AG04449 (cell line): ENCODE data around the gene TTLL8.

Source experiments
- CTCF ChIA-PET: fragments of 350-600 bp; formaldehyde crosslinking; extraction: SDS; loops from one replicate; lab custom pipeline; 2021; ENCODE audit warnings: antibody characterized with exemption; lab: Yijun Ruan, JAX
- POLR2A ChIA-PET: fragments of 400-600, 350-600 bp; formaldehyde crosslinking; extraction: SDS; loops from one replicate; lab custom pipeline; 2020; ENCODE audit warnings: antibody characterized with exemption, inconsistent platforms; lab: Yijun Ruan, JAX
- DNase-seq: peaks from one replicate; pipeline ENCODE4 v3.0.0-alpha.2; 2010; ENCODE audit warnings: low read depth, low spot score
- H3K4me3 ChIP-seq: 2 replicates; pipeline ENCODE4 v1.5.1; 2011; ENCODE audit warnings: low read depth, mild to moderate bottlenecking, control low read depth, low read length
- TF ChIP-seq, protein P1 (sequence below): IDR thresholded peaks from one replicate; pipeline ENCODE4 v1.5.1; 2011; ENCODE audit warnings: mild to moderate bottlenecking, moderate library complexity, low read length, control low read depth, inconsistent platforms; ENCODE audit not compliant: insufficient read depth; ENCODE audit errors: missing control alignments

Gene TTLL8

GRCh38 chr22:49999946-50000586 lies 58.0 kb downstream of the TTLL8 start:
- POLR2A ChIA-PET = no interaction called here
- TF ChIP-seq, protein P1, sequence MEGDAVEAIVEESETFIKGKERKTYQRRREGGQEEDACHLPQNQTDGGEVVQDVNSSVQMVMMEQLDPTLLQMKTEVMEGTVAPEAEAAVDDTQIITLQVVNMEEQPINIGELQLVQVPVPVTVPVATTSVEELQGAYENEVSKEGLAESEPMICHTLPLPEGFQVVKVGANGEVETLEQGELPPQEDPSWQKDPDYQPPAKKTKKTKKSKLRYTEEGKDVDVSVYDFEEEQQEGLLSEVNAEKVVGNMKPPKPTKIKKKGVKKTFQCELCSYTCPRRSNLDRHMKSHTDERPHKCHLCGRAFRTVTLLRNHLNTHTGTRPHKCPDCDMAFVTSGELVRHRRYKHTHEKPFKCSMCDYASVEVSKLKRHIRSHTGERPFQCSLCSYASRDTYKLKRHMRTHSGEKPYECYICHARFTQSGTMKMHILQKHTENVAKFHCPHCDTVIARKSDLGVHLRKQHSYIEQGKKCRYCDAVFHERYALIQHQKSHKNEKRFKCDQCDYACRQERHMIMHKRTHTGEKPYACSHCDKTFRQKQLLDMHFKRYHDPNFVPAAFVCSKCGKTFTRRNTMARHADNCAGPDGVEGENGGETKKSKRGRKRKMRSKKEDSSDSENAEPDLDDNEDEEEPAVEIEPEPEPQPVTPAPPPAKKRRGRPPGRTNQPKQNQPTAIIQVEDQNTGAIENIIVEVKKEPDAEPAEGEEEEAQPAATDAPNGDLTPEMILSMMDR = no peak
- no peak for DNase-seq
- CTCF ChIA-PET = interaction anchor here (0.8 to 1.8 kb wide), 3 partner anchors 13 to 30 kb away, joined by 3 to 4 read pairs (median 3); partner anchors contain the start of gene IL17REL
- H3K4me3 ChIP-seq = no peak overlapping the region

DNA sequence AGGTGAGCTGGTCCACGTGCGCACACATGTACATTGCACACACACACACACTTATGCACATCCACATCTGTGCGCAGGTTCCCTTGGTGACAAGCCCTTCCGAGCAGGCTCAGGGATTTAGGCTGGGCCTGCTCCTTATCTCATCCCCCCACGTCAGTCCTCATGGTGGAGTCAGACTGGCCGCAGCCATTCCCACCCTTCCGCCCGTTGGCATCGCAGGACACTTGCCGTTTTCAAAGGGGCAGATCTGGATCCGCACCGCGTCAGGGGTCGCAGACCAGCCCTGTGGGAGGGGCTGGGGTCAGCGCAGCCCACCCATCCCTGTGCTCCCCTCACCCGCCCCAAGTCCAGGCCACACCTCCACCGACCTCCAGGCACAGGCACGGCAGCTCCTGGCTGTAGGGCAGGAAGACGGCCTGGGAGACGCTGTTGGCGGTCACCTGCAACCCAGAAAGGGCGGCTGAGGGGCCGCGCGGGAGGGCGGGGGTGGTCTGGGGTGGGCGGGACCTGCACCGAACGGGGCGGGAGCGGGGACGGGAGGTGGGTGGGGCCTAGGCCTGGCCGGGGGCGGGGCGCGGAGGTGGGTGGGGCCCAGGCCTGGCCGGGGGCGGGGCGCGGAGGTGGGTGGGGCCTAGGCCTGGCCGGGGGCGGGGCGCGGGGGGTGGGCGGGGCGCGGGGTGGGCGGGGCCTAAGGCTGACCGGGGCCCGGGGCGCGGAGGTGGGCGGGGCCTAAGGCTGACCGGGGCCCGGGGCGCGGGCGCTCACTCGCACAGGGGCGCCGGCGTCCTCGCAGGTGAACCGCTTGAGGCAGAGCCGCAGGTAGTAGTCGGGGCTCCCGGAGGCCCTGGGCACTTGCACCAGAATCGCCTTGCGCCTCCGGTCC lies 58.8 kb downstream of the TTLL8 start:
- POLR2A ChIA-PET = no interaction called here
- CTCF ChIA-PET = interaction anchor here (0.8 to 1.8 kb wide), 2 partner anchors 13 to 19 kb away, joined by 3 to 4 read pairs; partner anchors contain the start of gene IL17REL
- DNase-seq = no peak
- no peak overlapping the region; the same call in 1 of the 2 replicates for H3K4me3 ChIP-seq
- TF ChIP-seq, protein P1 = no peak

GRCh38 chr22:49998718-49999062 lies 59.4 kb downstream of the TTLL8 start:
- TF ChIP-seq, protein P1 = no peak
- no peak overlapping the region for H3K4me3 ChIP-seq
- DNase-seq = no peak
- CTCF ChIA-PET = no interaction called here
- POLR2A ChIA-PET = no interaction called here

DNA sequence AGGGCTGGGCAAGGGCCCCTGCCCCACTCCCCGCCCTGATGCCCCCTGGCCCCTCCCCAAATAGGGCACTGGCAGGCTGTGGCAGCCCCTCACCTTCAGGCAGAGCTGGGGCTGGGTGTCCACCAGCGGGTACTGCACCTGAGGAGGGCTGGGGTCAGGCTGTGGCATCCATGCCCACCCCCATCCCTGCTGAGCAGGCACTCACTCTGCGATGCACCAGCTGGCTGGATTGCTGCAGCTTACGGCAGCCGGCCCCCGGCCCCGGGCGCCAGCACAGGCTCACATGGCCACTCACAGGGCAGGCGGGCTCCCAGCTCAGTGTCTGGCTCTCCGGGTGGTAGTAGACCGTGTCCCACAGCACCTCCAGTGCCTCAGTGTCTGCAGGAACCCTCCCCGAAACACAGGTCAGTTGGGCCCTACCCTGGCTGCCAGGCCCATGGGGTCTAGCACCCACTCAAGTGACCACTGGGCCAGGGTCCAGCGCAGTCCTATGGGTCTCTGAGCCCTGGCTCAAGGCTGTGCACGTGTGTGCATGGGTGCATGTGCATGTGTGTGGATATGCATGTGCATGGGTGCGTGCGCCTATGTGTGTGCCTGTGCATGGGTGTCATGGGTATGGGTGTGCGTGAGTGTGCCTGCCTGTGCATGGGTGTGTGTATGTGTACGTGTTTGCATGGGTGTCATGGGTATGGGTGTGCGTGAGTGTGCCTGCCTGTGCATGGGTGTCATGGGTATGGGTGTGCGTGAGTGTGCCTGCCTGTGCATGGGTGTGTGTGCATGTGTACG lies 60.0 kb downstream of the TTLL8 start:
- TF ChIP-seq, protein P1 = no peak
- DNase-seq = no peak
- CTCF ChIA-PET = interaction anchor here (1.2 kb wide), 1 partner anchor 32 kb away, joined by 3 read pairs; no protein-coding TSS in a partner anchor
- H3K4me3 ChIP-seq = no peak overlapping the region
- POLR2A ChIA-PET = no interaction called here

GRCh38 chr22:49997251-49997599 lies 60.9 kb downstream of the TTLL8 start:
- TF ChIP-seq, protein P1 = no peak
- ChIA-PET POLR2A (no interaction called here), CTCF (interaction anchor here (1.2 to 4.6 kb wide), 3 partner anchors 33 to 67 kb away, joined by 3 to 22 read pairs (median 11); no protein-coding TSS in a partner anchor)
- H3K4me3 ChIP-seq = no peak overlapping the region
- DNase-seq = no peak
